Kidney (tissue), 14 donors: Measurements from ENCODE around the gene EMSY. TPM values are rescaled to one million over a fixed set of nuclear protein-coding genes. Genes with fewer than 3 reads are reported as not detected.
A peak's percentile ranks its signal among the peaks of the same experiment; 100 is the strongest.

Experiments
- DNase-seq, 5 donors: peaks; one replicate each; pipeline ENCODE4 v3.0.0-alpha.2; 2013 to 2020
- FAIRE-seq: peaks from 2 replicates; lab custom pipeline; 2012; peaks lifted over from hg19 to GRCh38; lab: Jason Lieb, UNC
- H3K27ac ChIP-seq, 2 donors: one replicate each; pipeline ENCODE4 v1.7.0; 2013; ENCODE audit warnings: low read depth in 2 of 2, low read length in 2 of 2, inconsistent platforms in 1 of 2
- H3K27me3 ChIP-seq: one replicate; pipeline ENCODE4 v1.7.1; 2013; ENCODE audit warnings: low read length, inconsistent platforms; ENCODE audit not compliant: control insufficient read depth, insufficient read depth
- H3K36me3 ChIP-seq, 3 donors: one replicate each; pipeline versions ENCODE4 v1.7.0 to v1.7.1; 2013; ENCODE audit warnings: low read length in 3 of 3, control low read depth in 1 of 3, inconsistent platforms in 1 of 3; ENCODE audit not compliant: insufficient read depth in 3 of 3, control insufficient read depth in 2 of 3
- H3K4me1 ChIP-seq, 3 donors: one replicate each; pipeline versions ENCODE4 v1.7.0 to v1.7.1; 2013; ENCODE audit warnings: low read length in 3 of 3, inconsistent platforms in 1 of 3, low read depth in 1 of 3; ENCODE audit not compliant: control insufficient read depth in 2 of 3, insufficient read depth in 2 of 3
- H3K4me3 ChIP-seq, 3 donors: one replicate each; pipeline versions ENCODE4 v1.7.0 to v1.8.1; 2013; ENCODE audit warnings: low read length in 3 of 3, control low read depth in 1 of 3, inconsistent platforms in 1 of 3
- H3K9ac ChIP-seq, 3 donors: one replicate each; pipeline versions ENCODE4 v1.7.0 to v1.7.1; 2013; ENCODE audit warnings: low read length in 3 of 3, control low read depth in 1 of 3, inconsistent platforms in 1 of 3
- H3K9me3 ChIP-seq, 3 donors: one replicate each; pipeline versions ENCODE4 v1.7.0 to v1.7.1; 2013; ENCODE audit warnings: low read length in 3 of 3, control low read depth in 1 of 3, inconsistent platforms in 1 of 3; ENCODE audit not compliant: control insufficient read depth in 2 of 3, insufficient read depth in 1 of 3
- CTCF ChIP-seq: IDR thresholded peaks from 3 replicates; pipeline ENCODE4 v1.5.1; 2012; ENCODE audit warnings: mild to moderate bottlenecking, moderate library complexity, borderline replicate concordance; ENCODE audit not compliant: insufficient read depth; ENCODE audit errors: extremely low read depth
- intact Hi-C: fragments of 100-400 bp; cut with DNase I; formaldehyde crosslinking; loops from one replicate; pipeline ENCODE4 v1.11.1; 2022
- polyA plus RNA-seq: library from polyadenylated mRNA; stranded (reverse); fragments of 350-450 nt; fragmentation: Illumina TruSeq; extraction: RNeasy Lipid Tissue Mini Kit (QIAGEN cat#74804); gene quantifications from one replicate; pipeline ENCODE4 v1.2.3, GENCODE V29; 2014; ENCODE audit warnings: low read depth, low replicate concordance; ENCODE audit not compliant: insufficient read depth
- total RNA-seq: library from RNA; stranded (reverse); fragmentation: NEBNext Ultra II Directional; extraction: Animal tissue kit (Norgen Biotek cat#: 25700); gene quantifications from one replicate; pipeline ENCODE4 v1.2.1, GENCODE V29; 2021
- donor health status: control.
- donor health status: control.
- donor health status: control.
- donor health status: control.
- donor health status: control.
- donor health status: DM: yes; HTN: yes; CAD: no.
- donor health status: Normal renal cell carcinoma (clear cell type).

EMSY gene
- total and polyA plus RNA-seq, 2 donors from 2014 or later: 7.5 to 22.2 TPM

- no peak overlapping the region for H3K4me3 ChIP-seq
- H3K27me3 ChIP-seq: no peaks in the 10 kb centered on the region
- DNase-seq (peak in 2 of 5 donors; percentile 3 to 20), FAIRE-seq (no peak)
- H3K9me3 ChIP-seq: no peaks in the 10 kb centered on the region
- H3K4me1 ChIP-seq: peaks cover 0 to 4% (median 0%) of the 10 kb centered on the region in 3 donors
- intact Hi-C loops: no loop called here
- no peaks in the 10 kb centered on the region for H3K36me3 ChIP-seq
- no peak for TF ChIP-seq CTCF
- H3K9ac ChIP-seq: no peak overlapping the region
- H3K27ac ChIP-seq: no peak overlapping the region
Measured at GRCh38 chr11:76597533-76598425, 153.0 kb downstream of the EMSY start.

GRCh38 chr11:76598426-76598839, 153.6 kb downstream of the EMSY start:
- Histone ChIP-seq H3K9ac (no peak overlapping the region), H3K4me1 (peaks cover 0 to 10% (median 0%) of the 10 kb centered on the region in 3 donors), H3K27me3 (no peaks in the 10 kb centered on the region), H3K9me3 (no peaks in the 10 kb centered on the region), H3K27ac (no peak overlapping the region), H3K4me3 (no peak overlapping the region), H3K36me3 (no peaks in the 10 kb centered on the region)
- intact Hi-C loops: no loop called here
- DNase-seq (peak in 2 of 5 donors; percentile 8 to 34), FAIRE-seq (no peak)
- TF ChIP-seq CTCF: peak; percentile 27

GRCh38 chr11:76599041-76600013, 154.5 kb downstream of the EMSY start:
- intact Hi-C loops: no loop called here
- no peak overlapping the region for H3K4me3 ChIP-seq
- H3K27me3 ChIP-seq: no peaks in the 10 kb centered on the region
- DNase-seq (peak in 2 of 5 donors; percentile 9 to 32), FAIRE-seq (no peak)
- H3K9me3 ChIP-seq: no peaks in the 10 kb centered on the region
- no peak for TF ChIP-seq CTCF
- H3K4me1 ChIP-seq: peaks cover 0 to 10% (median 3%) of the 10 kb centered on the region in 3 donors
- no peak overlapping the region for H3K27ac ChIP-seq
- H3K36me3 ChIP-seq: no peaks in the 10 kb centered on the region
- H3K9ac ChIP-seq: no peak overlapping the region
